Coronary artery (tissue), 2 donors: Measurements from ENCODE around the gene MDM2.

Experiments used
- DNase-seq: peaks from one replicate; pipeline ENCODE4 v3.0.0-alpha.2; 2017; ENCODE audit warnings: low spot score
- H3K27ac ChIP-seq, 2 donors: fragments of 200-600 bp; sonication (generic); one replicate each; pipeline ENCODE4 v1.5.1; 2016 to 2019
- H3K4me3 ChIP-seq: fragments of 200-600 bp; sonication (generic); 2 replicates; pipeline ENCODE4 v1.5.1; 2016; ENCODE audit warnings: mild to moderate bottlenecking, moderate library complexity
- CTCF ChIP-seq: fragments of 200-600 bp; sonication (generic); IDR thresholded peaks from one replicate; pipeline ENCODE4 v1.5.1; 2019; ENCODE audit warnings: antibody characterized with exemption

Gene MDM2

GRCh38 chr12:68880660-68881325 is 72.8 kb downstream of the MDM2 start:
- Histone ChIP-seq H3K27ac (no peak overlapping the region), H3K4me3 (no peak overlapping the region)
- no peak for DNase-seq
- TF ChIP-seq CTCF: no peak

- TF ChIP-seq CTCF: no peak
Measured at GRCh38 chr12:68882251-68882964, 74.4 kb downstream of the MDM2 start.

GRCh38 chr12:68883151-68883550 is 75.2 kb downstream of the MDM2 start:
- H3K27ac ChIP-seq: no peak overlapping the region
- no peak for TF ChIP-seq CTCF
- no peak for DNase-seq
- no peak overlapping the region for H3K4me3 ChIP-seq

More at GRCh38 chr12:68882251-68882964, 74.4 kb downstream of the MDM2 start:
- no peak overlapping the region for H3K27ac ChIP-seq
- no peak overlapping the region for H3K4me3 ChIP-seq
- DNase-seq: no peak

GRCh38 chr12:68884251-68884650 is 76.3 kb downstream of the MDM2 start:
- DNase-seq: no peak
- no peak overlapping the region for H3K27ac ChIP-seq
- H3K4me3 ChIP-seq: no peak overlapping the region
- no peak for TF ChIP-seq CTCF

GRCh38 chr12:68885381-68885780 is 77.4 kb downstream of the MDM2 start:
- H3K4me3 ChIP-seq: no peak overlapping the region
- DNase-seq: no peak
- no peak for TF ChIP-seq CTCF
- no peak overlapping the region for H3K27ac ChIP-seq

GRCh38 chr12:68886636-68887572 is 78.9 kb downstream of the MDM2 start:
- no peak overlapping the region for H3K27ac ChIP-seq
- H3K4me3 ChIP-seq: no peak overlapping the region
- TF ChIP-seq CTCF: no peak
- DNase-seq: no peak
